T follicular helper cell (primary cell): ENCODE results near the gene SYAP1.
"Not testable (repeated sequence)": the region's sequence is repeated elsewhere in the genome, so short reads cannot be mapped to it uniquely, and the experiment has no call there.

Experiments used
- DNase-seq: peaks from one replicate; pipeline ENCODE4 v3.0.0-alpha.2; 2020; ENCODE audit warnings: low read depth

Gene SYAP1

DNA sequence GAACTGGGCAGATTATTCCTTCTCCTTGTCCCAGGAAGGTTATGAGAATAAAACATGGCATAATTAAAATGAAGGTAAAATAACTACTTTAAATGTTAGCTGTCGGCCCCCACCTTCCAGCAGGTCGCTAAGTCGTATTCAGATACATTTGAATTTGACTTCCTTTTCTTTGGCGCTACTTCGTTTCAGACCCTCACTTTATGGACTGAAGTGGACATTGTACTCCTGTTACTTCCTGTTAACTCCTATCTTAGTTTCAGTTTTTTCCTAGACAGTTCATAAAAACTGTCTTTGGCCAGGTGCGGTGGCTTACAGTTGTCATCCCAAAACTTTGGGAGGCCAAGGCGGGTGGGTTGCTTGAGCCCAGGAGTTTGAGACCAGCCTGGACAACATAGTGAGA lies 5.7 kb downstream of the SYAP1 start:
- no peak for DNase-seq

DNA sequence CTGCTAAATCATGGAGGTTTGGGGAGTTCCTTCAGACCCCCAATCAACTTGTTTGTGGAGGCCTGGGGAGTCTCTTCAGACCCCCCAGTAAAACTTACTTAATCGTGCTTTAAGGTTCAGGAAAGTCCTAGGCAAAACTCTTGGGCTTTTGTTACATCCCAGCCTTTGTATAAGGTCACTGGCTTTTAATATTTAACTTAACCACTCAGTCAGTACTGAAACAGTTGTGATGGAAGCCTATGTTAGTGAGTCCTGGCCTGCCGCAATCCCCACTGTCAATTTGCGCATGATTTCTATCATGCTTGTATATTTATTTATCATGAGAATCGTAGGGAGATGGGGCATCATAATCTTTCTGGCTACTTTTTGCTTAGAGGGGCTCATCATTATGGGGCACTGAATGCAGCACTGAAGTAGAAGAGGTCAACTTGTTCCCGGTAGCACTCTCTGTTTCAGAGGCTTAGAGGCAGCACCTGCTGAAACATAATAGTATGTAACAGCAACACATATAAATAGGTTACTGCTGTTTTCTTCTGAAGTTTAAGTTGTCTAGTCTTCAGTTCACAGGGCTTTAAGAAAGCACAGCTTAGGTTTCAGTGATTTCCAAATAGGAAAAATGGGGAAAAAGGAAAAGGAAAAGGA lies 7.1 kb downstream of the SYAP1 start:
- DNase-seq, result not testable (repeated sequence)

DNA sequence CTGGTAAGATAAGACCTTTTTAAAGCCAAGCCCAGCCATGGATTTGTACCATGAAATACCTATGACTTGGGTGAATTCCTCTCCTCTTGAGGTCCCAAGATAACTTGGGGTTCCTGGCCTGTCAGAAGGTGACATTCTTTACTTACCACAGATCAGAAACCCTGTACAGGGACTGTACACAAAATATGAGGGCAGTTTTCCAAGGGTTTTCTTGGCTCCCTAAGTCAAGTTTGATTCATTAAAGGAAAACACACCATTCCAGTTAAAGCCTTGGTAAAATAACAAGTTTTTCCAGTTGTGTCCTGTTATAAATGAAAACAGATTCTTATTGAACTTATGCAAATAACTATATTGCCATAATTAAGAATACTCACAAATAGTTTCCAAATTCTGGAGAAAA lies 8.2 kb downstream of the SYAP1 start:
- no peak for DNase-seq

DNA sequence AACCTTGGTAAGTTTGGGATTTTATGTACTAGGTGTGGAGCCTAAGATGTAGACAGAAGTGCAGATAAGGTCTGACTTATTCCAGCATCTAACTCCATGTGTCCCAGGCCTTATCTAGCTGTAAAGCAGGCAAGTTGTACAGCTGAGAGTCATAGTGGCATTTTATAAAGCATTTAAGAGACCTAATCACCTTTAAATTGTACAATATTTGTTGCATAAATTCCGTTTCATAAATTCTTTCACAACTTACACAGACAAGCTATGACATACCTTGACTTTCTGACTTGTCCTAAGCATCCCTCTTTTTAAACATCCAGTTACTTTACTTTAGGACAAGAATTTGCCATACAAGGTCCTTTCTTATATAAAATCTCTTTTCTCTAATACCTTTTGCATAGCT lies 11.0 kb downstream of the SYAP1 start:
- DNase-seq, result no peak

DNA sequence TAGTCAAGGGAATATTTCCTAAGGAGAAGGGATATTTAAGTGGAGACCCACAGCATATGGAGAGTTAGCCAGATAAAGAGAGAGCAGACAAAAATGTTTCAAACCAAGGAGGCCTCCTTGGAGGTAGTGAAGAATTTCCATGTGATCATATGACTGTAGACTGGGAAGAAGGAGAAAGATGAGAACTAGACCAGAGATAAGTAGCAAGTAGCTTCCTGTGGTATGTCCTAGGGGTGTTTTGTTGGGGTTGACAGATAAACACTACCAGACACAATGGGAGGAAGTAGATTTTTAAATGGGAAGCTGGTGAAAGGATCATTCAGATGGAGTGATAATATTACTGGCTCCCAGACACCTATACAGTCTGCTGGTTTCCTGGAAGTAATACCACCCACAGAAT lies 13.6 kb downstream of the SYAP1 start:
- no peak for DNase-seq

DNA sequence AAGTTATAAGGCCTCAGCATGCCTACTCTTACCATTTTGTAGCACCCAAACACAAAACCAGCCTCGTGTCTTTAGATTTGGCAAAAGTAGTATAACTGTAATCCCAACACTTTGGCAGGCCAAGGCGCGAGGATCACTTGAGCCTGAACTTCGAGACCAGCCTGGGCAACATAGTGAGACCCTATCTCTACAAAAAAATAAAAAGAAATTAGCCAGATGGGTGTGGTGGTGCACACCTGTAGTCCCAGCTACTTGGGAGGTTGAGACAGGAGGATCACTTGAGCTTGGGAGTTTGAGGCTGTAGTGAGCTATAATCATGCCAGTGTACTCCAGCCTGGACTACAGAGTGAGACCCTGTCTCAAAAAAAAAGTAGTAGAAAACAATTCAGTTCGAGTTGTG lies 17.6 kb downstream of the SYAP1 start:
- DNase-seq, result no peak

DNA sequence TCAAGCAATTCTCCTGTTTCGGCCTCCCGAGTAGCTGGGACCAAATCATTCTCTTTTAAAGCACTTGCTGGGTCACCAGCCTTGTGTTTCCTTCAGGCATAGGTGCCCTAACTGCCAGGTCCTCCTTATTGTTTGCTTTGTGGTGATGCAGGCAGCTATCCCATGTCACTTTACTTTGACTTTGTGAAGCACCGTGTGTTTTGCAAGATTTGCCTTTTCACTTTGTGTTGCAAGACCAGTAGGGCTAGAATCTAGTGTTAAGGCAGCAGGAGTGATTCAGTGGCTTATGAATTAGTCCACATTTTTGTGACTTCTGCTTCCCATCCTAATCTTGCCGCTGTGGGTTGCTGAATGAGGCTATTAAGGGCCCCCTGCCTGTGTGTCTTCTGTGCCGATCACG lies 20.2 kb downstream of the SYAP1 start:
- DNase-seq, result no peak

DNA sequence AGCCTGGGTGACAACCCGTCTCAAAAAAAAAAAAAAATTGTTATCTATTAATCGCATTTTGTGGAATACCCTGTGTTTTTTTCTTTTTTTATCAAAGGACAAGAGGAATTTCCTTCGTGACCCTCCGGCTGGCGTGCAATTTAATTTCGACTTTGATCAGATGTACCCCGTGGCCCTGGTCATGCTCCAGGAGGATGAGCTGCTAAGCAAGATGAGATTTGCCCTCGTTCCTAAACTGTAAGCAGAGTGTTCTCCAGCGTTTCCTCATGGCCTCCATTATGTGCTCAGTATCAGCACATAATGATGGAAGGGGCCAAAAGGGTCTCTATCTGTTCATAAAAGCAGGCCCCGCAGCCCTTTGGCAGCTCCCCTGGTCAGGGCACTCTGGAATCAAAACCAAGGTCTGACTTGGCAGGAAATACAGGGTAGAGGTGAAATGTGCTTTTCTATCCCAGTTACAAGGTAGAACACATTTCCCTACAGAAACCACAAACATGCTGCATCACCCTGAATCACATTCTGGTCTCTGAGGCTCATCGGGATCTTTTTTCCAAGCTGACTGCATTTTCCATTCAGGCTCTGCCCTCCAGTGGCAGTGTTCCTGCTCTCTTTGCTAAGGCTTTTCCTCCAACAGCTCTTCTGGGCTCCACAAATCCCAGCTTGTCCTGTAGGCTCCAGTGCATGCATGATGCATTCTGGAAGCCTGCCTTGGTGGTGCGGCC lies 24.4 kb downstream of the SYAP1 start:
- no peak for DNase-seq

DNA sequence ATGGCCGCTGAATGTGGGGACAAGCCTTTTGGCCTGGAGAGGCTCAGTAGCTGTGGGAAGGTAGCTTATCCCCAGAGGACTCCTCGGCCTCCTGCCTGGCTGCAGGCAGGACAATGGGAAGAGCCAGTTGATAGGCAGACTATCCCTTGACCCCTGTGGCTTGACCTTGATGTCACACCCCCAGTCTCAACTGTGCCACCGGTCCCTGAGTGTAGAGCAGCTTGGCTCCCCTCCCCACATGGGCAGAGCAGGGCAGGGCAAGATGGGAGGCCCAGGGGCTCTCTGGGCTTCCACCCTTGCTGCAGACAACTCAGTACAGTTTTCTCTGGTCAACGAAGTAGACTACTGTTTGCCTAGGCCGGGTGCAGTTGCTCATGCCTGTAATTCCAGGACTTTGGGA lies 25.7 kb downstream of the SYAP1 start:
- DNase-seq, result no peak

DNA sequence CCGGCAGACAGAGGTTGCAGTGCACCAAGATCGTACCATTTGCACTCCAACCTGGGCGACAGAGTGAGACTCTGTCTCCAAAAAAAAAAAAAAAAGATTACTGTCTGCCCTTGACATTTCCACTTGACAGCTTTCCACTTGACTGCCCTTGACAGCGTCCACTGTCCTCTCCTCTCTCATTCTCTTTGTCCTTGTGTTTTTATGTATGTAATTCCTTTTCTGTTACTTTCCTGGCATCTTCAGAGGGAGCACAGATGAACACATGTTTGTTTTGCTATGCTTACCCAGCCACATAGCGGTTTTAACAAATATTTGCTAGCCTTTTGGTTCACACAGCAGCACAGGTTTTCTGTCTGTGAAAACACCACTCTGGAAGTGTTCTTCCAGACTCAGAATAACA lies 26.2 kb downstream of the SYAP1 start:
- DNase-seq, result no peak

DNA sequence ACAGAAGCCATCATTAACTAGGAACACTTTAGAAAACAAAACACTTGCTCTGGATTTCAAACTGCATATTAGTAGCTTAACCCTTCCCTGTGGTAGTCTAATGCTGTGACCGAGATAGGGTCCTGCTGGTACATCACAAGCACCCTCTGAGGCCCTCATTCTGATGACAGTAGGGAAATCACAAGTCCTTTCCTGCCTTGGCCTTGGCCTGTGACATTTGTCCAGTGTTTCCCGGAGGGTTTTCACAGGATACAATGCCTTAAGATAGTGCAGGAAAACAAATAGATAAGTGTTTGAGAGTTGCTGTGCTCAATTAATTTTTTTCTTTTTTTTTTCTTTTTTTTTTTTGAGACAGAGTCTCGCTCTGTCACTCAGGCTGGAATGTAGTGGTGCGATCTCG lies 29.0 kb downstream of the SYAP1 start:
- DNase-seq, result no peak

DNA sequence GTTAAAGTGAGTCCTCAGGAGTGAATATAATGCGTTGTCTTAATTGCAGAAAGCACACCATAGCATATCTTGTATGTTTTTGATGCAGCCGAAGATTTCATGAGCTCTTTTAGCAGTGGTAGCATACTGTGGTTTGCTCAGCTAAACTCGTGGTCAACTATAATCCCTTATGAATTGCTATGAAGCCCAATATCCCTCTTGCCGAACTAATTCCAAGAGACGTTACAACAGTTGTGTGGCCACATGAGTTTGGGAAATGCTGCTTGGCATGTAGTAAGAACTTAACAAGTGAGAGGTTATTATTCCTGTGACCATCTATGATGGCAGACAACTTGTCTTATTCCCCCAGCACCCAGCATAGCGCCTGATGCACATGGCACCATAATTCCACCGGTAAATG lies 30.7 kb downstream of the SYAP1 start:
- DNase-seq, result no peak

DNA sequence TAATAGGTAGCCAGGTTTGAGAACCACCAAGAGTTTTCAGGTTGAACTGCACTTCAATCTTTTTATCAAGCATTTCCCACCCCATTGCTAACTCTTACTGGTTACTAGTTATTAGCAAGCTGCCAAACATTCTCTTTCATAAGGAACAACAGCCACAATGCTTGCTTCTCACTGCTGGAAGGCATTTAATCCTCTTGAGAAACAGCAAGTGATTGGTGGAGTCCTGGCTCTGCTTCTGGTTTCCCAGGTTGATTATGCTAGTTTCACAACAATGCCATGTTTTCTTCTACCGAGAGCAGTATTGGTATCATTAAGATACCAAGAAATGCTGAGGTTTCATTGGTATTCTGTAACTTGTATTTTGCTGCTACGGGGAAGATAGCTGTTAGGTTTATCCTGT lies 34.6 kb downstream of the SYAP1 start:
- DNase-seq, result no peak

DNA sequence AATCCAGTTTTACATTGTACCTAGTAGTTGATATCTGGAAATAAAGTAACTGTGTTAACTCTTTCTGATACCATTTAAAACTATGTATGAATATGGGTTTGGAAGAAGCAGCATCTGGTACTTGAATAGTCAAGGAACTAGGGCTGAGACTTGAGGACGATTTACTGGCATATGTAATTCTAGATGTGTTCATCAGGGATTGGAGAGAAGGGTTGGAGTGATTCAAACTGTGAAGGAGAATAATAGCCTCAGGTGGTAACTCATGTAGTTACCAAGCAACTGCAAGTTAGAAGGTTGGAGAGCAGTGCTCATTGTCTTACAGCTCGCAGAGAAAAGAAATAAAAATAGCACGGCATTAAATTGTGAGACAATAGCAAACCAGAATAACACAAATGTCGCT lies 37.3 kb downstream of the SYAP1 start:
- no peak for DNase-seq

DNA sequence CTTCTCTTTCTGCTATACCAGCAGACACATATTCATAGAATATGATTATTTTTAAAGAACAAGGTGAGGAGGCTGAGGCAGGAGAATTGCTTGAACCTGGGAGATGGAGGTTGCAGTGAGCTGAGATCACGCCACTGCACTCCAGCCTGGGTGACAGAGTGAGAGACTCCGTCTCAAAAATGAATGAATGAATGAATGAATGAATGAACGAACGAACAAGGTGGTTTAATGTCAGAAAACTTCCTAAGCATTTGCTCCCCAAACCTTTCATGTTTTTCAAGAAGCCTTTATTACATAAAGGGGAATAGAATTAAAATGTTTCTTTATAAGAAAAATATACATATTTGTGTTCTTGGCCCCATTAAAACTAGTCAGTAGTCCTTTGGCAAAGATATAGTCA lies 42.1 kb downstream of the SYAP1 start:
- not testable (repeated sequence) for DNase-seq

DNA sequence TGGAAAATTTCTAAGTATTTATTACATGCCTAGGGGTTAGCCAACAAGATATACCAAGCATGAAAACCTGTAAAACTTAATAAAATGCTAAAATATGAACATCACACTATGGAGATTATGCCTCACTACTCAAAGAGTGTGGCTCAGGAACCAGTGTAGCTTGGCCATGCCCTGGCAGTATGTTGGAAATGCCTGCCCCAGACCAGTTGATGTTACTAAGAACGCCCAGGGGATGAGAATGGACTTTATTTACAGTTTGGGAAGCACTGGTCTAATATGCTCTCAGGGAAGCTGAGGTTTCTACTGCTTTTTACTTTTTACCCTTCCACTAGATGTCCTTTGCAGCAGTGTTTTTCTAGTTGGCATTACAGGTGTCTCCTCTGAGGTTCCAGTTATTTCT lies 43.2 kb downstream of the SYAP1 start:
- no peak for DNase-seq

DNA sequence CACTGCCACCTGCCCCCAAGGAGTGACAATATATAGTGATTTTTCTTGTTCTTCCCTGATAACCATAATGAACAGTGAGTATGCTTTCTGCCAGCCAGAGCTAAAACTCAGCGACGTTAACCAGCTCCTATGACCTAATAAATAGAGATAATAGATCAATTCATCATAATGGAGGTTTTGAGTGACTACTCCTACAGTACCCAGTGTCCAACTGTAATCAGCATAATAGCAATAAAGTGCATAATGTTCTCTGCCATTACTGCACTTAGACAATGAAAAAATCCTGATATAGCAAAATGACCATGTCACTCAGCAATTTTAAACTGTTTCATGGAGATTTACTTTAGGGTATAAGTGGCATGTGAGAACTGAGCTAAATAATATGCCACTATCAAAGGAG lies 46.2 kb downstream of the SYAP1 start:
- no peak for DNase-seq

DNA sequence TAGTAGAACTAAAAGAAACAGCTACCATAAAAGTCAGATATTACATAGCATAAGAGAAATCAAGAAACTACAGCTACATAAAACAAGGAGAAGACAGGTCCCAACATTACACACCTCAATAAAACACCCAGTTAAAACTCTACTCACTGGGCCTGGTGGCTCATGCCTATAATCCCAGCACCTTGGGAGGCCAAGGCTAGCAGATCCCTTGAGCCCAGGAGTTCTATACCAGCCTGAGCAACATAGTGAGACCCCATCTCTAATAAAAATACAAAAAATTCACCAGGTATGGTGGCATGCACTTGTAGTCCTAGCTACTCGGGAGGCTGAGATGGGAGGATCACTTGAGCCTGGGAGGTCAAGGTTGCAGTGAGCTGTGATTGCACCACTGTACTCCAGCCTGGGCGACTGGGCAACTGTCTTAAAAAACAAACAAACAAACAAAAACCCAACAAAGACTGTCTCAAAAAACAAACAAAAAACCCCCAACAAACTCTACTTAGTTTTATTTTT lies 51.6 kb downstream of the SYAP1 start:
- no peak for DNase-seq

DNA sequence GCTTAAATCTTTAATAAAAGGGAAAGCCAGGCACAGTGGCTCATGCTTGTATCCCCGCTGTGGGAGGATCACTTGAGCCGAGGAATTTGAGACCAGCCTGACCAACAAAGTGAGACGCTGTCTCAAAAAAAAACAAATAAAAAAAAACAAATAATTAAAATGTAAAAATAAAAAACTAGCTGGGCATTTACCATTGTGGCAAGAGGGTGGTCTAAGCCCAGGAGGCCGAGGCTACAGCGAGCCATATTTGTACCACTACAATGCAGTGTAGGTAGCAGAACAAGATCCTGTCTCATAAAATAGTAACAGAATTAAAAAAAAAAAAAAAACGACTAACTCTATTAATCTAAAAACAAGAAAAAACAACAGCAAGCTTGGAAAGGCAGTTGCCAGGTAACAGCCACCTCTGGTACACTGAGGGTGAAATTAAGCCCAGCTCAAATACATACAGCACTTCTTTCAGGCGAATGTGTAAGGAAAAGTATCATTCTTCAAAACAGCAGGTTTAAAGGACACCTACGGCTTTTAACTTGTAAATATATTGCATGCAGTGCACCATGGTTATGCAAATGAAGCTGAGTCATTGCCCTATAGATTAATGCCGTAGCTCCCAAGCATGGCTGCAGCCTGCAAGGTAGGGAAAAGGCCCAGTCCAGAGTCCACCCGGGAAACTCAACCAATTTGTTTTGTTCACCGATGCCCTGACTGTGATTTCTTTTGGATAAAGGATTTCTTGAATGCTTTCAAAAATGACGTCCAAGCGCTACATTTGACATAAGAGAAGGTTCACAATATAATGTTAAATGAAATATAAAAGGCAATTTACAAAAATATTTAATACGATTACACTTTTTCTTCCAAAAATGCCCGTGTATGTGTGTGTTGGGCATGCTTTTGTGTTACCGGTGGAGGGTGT lies 52.3 kb downstream of the SYAP1 start:
- no peak for DNase-seq

DNA sequence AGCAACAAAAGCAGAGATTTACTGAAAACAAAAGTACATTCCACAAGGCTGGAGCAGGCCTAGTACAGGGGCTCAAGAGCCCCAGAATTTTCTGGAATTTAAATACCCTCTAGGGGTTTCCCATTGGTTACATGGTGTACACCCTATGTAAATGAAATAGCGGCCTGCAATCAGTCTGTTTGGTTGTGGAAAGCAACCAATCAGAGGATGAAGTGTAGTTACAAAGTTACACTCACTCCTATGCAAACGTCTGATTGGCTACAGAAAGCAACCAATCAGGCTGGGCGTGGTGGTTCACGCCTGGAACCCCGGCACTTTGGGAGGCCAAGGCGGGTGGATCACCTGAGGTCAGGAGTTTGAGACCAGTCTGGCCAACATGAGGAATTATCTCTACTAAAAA lies 53.0 kb downstream of the SYAP1 start:
- DNase-seq, result no peak

DNA sequence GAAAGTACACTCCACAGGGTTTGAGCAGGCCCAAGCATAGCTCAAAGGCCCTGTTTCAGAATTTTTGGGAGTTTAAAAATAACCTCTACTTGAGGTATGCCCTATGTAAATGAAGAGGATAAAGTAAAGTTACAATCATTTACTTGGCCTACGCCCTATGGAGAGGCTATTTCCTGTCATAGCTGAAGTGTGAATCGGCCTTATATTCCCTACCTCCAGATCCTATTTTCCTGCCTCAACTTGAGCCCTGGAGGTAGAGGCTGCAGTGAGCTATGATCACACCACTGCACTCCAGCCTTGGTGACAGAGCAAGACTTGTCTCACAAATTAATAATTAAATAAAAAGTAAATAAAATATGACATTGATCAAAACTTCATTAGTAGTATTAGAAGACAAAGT lies 55.3 kb downstream of the SYAP1 start:
- DNase-seq, result no peak

DNA sequence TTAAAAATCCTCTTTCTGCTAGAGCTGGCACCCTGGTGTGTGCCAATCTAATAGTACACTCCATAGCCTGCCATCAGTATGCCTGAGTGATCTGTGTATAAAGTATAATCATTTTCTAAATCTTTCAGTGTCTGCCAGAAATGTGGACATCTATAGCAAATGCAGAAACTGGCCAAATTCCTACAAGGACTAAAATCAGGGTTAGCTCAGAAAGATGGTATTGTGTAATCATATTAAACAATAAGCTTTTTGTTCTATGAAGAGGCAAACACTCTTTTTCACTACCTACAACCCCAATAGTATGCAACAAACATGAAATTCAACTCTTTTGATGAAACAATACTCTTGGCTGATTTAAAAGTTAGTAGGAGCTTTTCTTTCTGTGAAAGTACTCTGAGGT lies 59.1 kb downstream of the SYAP1 start:
- DNase-seq, result no peak

DNA sequence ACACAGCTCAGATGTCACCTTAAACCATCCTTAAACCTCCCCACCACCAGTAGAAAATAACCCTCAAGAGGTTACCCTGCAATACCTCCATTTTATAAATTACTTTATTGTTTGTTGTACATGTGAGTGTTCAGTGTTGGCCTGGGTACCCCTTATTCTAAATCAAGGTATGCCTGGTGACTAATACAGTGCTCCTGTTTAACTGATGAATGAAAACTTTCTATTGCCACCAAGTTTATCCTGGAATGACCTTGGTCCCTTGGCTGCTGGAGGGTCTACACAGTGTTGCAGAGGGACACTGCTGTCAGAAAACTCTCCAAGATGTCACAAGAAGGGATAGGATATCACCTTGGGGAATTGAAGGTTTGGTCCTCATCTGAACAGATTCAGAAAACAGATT lies 59.6 kb downstream of the SYAP1 start:
- no peak for DNase-seq
